GM18868 (cell line): Measurements from ENCODE around the gene PRSS38.

Experiments used
- ATAC-seq: cut with Tn5 transposase; IDR thresholded peaks from one replicate; pipeline ENCODE4 v1.9.1; 2021; ENCODE audit warnings: mild to moderate bottlenecking, moderate library complexity; ENCODE audit not compliant: unreplicated experiment

PRSS38 gene

DNA sequence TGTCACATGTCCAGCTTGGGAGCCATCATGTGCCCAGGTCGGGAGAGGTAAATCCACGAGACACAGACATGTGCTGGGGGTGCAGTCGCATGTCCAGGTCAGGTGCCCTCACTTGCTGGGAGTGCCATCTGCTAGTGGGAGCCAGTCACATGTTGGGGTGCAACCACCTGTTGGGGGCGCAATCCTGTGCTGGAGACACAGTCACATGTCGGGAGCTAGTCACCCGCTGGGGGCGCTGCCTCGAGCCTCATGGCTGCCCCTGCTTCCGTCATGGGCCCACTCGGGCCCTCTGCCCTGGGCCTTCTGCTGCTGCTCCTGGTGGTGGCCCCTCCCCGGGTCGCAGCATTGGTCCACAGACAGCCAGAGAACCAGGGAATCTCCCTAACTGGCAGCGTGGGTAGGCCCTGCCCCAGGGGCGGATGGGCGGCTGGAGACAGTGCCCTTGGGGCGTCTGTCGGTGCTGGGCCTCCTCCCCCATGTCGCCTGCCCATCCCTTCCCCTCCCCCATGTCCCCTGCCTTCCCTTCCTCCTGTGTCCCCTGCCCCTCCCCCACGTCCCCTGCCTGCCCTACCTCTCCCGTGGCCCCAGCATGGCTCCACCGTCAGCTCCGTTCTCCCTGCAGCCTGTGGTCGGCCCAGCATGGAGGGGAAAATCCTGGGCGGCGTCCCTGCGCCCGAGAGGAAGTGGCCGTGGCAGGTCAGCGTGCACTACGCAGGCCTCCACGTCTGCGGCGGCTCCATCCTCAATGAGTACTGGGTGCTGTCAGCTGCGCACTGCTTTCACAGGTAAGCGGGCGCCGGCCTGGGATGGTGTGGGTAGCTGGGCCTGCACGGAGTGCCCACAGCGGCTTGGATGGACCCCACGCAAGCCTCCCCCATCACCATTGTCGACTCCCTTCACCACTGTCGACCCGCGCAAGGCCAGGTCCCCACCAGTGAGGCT is at the start of gene PRSS38:
PRSS38 (plus strand) TSS at position 208 of the 942 bp plus-strand sequence; CDS start at position 250, 42 bp downstream.
- ATAC-seq: no peak

DNA sequence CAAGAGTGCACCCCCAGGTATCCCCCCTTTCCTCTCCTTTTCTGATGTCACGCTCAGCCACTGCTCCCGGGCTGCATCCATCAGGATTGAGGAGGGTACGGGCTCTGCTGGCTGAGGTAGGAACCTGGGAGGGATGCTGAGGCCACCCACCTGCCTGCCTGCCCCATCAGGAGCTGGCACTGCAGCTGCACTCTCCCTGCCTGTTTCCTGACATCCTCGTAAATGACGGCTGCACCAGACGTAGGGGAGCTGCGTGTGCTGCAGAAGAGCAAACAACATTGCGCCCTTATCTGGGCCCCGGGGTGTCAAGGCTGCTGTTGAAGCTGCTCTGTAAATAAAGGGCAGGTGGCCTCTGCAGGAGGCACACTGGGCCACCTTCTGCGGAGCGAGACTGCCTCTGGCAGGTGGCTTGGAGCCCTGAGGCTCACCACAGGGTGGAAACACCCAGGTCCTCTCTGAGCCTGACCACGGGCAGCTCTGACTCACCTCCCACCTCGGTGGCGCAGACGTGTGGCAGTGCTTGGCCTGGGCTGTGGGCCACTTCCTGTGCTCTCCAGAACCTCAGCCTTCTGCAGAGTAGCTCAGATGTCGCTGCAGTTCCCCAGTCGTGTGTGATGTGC is 49.4 kb upstream of the PRSS38 start:
- ATAC-seq: no peak

DNA sequence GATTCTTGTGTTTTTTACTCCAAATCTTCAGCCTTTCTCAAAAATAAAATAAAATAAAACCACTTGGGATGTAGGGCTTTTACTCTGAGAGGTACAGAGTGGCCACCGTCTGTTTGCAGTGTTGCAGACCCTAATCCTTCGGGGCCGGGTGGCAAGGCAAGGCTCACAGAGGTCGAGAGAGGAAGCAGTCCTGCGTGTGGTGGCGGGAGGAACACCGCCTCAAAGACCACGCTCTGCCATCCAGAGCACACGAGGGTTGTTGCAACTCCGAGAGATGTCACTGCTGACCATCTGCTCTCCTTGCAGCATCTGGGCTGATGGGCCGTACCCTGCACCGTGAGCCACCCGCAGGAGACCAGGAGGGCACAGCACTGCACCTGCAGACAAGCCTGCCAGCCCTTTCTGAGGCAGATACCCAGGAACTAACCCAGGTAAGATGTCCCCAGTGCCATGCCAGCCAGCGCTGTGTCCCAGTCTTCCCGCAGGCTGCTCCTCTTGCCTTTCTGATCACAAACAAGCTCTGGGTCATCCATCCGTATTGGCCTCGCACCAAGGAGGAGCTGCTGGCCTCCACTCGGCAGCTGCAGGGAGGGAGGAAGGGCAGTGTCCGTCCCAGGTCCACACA is 48.7 kb upstream of the PRSS38 start:
- ATAC-seq: no peak

GRCh38 chr1:227767401-227768124 is 47.9 kb upstream of the PRSS38 start:
- no peak for ATAC-seq

GRCh38 chr1:227768125-227768439 is 47.4 kb upstream of the PRSS38 start:
- no peak for ATAC-seq

- ATAC-seq: no peak
These were observed 46.8 kb upstream of the PRSS38 start for GRCh38 chr1:227768640-227769039.

DNA sequence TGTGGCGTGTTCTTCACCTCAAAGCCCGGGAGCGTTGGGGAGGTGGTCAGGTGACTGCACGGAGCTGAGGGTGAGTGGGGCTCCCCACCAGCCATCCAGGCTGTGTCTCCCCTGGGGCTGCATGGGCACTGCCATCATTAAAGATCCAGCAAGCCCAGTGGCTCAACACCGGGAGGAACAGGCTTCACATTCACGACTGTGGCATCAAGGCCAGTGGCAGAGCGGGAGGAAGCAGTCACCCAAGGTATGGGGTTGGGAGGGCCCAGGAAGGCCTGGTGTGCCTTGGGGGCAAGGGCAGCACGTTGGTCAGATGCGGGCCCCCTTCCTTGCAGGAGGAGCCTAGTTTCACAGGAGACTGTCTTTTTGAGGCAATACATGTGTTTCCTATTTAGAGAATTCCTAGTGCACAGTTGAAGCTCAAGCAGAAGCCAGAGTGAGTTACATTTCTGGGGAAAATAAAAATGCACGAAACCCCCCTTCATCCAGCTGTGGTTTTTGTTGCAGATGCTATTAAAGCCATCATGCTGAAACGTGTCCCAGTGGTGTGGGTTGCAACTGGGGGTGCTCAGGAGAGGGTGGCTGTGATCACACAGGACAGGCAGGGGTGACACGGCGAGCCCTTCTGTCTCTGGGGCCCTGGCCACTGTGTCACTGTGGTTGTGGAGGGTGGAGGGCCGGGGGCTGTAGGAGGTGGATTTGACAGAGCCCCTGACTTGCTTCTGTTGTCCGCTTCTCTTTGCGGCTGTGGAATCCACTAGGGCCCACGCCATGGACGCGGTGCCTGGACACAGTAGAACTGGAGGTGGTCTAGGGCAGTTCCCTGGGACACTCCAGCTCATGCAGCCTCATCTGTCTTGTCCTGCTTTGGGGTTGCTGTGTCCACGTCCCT is 46.2 kb upstream of the PRSS38 start:
- no peak for ATAC-seq

DNA sequence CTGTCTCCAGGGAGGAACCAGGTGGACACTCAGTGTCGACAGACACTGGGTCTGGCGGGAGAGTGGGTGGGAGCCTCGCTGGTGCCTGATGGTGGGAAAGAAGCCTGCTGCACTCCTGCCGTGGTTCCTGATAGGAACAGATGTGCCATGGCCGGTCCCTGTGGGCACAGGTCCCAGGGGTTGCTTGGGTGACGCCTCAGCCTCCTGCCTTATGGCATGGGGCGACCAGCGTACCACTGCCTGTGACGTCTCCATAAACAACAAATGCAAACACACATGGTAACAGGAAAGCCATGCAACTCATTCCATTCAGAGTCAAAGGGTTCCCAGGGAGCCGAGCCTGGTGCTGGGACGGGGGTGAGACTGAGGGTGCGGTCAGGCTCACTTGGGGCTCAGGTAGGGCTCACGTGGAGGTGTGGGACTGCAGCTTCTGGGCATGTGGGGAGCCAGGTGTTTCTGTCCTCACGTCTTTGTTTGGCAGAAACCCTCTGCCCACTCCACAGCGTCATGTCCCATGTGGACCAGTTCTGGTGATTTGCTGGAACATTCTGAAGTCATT is 45.5 kb upstream of the PRSS38 start:
- ATAC-seq: no peak

- no peak for ATAC-seq
These were observed 44.7 kb upstream of the PRSS38 start for GRCh38 chr1:227770812-227771211.

DNA sequence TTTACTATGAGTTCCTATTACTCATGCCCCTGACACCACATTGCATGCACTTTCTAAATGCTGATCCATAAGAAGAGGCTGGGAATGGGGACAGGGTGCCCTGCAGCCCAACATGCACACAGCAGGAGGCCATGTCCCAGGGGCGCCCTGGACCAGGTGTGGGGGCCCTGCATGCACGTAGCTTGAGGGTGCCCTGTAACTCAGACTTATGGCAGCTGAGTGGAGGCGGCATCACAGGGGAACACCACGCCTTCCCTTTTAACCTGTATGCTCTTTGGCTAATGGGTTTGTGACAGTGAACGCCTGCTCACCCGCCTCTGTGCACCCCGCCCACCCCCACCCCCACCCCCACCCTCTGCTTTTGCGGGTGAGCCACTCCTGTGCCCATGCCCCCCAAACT is 44.1 kb upstream of the PRSS38 start:
- no peak for ATAC-seq

GRCh38 chr1:227771771-227772170 is 43.7 kb upstream of the PRSS38 start:
- ATAC-seq: no peak

DNA sequence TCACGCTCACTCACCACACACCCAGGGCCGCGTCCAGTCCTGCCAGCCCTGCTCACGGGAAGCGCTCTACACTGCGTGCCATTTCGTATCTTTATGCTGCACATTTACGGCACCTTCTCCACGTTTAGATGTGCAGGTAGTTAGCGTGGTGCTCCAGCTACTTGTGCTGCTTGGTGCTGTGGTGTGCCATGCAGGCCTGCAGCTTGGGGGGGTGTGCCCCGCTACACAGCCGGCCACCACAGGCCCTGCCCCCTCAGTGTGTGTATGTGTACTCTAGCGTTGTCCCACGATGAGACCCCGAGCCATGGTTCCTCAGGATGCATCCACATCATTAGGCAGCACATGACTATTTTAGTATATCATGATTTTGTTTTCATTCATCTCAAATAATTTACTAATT is 41.9 kb upstream of the PRSS38 start:
- no peak for ATAC-seq

DNA sequence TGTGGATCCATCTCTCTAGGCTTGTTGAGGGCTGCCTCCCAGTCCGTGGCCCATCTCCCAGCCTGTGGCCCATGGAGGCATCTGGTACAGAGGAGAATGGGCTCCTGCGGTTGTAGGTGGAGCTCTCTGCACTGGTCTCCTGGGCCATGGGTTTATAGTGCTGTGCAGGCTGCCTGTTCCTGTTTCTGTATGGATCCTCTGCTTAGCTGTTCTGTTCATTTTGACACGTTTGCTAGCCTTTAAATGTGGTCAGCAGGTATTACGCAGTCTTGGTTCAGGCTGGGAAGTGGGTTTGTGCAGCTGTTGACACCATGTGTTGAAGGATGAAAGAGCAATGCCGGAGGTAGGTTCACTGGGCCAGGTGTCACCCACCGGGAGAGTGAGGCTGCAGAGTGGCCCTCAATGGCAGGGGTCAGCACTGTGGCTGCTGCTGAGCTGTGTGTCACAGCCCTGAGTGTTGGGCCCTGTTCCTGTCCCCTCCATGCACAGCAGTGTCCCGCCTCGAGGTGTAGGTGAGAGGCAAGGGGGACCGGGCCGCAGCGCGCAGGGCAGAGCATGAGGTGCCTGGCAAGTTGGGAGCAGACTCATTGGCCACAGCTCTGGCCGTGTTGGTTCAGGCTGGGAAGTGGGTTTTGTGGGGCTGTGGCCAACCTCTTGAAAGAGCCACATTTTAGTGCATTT is 41.3 kb upstream of the PRSS38 start:
- ATAC-seq: no peak

GRCh38 chr1:227774821-227775661 is 40.4 kb upstream of the PRSS38 start:
- no peak for ATAC-seq

DNA sequence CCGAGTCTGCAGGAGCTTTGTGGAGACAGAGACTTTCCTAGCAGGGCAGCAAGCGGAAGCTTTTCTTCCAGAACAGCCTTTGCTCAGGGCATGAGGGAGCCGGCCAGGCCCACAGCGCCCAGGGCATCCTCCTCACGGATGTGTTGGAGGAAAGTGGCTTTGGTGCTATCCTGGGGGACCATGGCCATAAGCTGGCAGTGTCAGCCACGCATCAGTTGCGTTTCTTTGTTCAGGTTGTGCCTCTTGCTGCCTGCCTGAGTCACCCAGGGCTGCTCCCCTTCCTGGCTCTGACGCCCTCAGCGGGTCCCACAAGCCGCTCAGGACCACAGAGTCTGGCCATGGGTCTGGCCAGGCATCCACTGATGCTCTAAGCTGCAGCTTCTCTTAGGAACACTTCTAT is 39.6 kb upstream of the PRSS38 start:
- no peak for ATAC-seq

- no peak for ATAC-seq
These were observed 39.1 kb upstream of the PRSS38 start for GRCh38 chr1:227776331-227776771.

DNA sequence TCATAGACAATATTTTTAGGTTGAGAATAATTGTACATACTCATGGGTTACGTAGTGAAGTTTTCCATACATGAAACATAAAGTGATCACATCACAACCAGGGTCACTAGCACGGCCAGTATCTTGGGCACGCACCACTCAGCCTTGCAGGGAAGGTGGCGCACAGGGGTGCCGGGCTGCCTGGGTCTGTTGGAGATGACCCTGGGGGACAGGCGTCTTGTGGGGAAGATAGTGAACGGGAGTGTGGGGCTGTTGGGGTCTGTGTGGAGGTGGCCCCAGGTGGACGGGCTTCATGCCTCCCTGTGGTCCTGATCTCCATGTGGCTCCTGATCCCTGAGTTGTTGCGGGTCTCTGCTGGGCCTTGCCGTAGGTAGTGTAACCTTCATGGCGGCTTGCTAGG is 38.3 kb upstream of the PRSS38 start:
- no peak for ATAC-seq

GRCh38 chr1:227777646-227778045 is 37.8 kb upstream of the PRSS38 start:
- ATAC-seq: no peak
